ENCODE results near the gene UQCC2.

UQCC2 gene

GRCh38 chr6:33714385-33715040, 3.0 kb upstream of the UQCC2 start:
- TF ChIP-seq CTCF (conservative IDR thresholded peaks at IDR 0.05; ENCODE audit: low read length): no peak
- no peak for DNase-seq (ENCODE audit: low read depth)

GRCh38 chr6:33713786-33714185, 2.3 kb upstream of the UQCC2 start:
- no peak for TF ChIP-seq CTCF (conservative IDR thresholded peaks at IDR 0.05; ENCODE audit: low read length)
- no peak overlapping the region for H3K4me3 ChIP-seq (ENCODE audit: low read length)
- DNase-seq (ENCODE audit: low read depth): no peak

More at GRCh38 chr6:33714385-33715040, 3.0 kb upstream of the UQCC2 start:
- no peak overlapping the region for H3K4me3 ChIP-seq (ENCODE audit: low read length)

- TF ChIP-seq CTCF (conservative IDR thresholded peaks at IDR 0.05; ENCODE audit: low read length): no peak
- no peak overlapping the region for H3K4me3 ChIP-seq (ENCODE audit: low read length)
- DNase-seq (ENCODE audit: low read depth): no peak
These were observed 1.4 kb upstream of the UQCC2 start for GRCh38 chr6:33712914-33713313.

GRCh38 chr6:33710296-33711121, 991 bp downstream of the UQCC2 start:
- no peak for DNase-seq (ENCODE audit: low read depth)
- H3K4me3 ChIP-seq (ENCODE audit: low read length): peak overlapping the region; percentile 96
- TF ChIP-seq CTCF (conservative IDR thresholded peaks at IDR 0.05; ENCODE audit: low read length): no peak

GRCh38 chr6:33709605-33710295, 1.8 kb downstream of the UQCC2 start:
- no peak for DNase-seq (ENCODE audit: low read depth)
- no peak for TF ChIP-seq CTCF (conservative IDR thresholded peaks at IDR 0.05; ENCODE audit: low read length)
- H3K4me3 ChIP-seq (ENCODE audit: low read length): no peak overlapping the region

- DNase-seq (ENCODE audit: low read depth): no peak
- TF ChIP-seq CTCF (conservative IDR thresholded peaks at IDR 0.05; ENCODE audit: low read length): no peak
- H3K4me3 ChIP-seq (ENCODE audit: low read length): no peak overlapping the region
These were observed 2.8 kb downstream of the UQCC2 start for GRCh38 chr6:33708516-33709204.
